Lung microvascular endothelial cell (primary cell): ENCODE results near the gene SCN5A. TPM values are rescaled to one million over a fixed set of nuclear protein-coding genes. Genes with fewer than 3 reads are reported as not detected.

Experiments used
- DNase-seq, 2 donors: peaks; one replicate each; pipeline versions ENCODE4 v3.0.0 to v3.0.0-alpha.2; 2010; ENCODE audit warnings: low read depth in 2 of 2
- total RNA-seq: library from RNA; depleted of rRNA; stranded (reverse); fragments of >200 nt; gene quantifications from 2 replicates; pipeline ENCODE4 v1.2.1, GENCODE V29; 2014

SCN5A gene
- total RNA-seq, 1 donor from 2014 or later, result 14.9 TPM

- no peak for DNase-seq
These were observed 25.9 kb downstream of the SCN5A start for GRCh38 chr3:38623539-38623938.

- no peak for DNase-seq
These were observed 27.2 kb downstream of the SCN5A start for GRCh38 chr3:38622336-38622735.

- no peak for DNase-seq
These were observed 29.3 kb downstream of the SCN5A start for GRCh38 chr3:38620236-38620635.

GRCh38 chr3:38618343-38618742 lies 31.1 kb downstream of the SCN5A start:
- no peak for DNase-seq

GRCh38 chr3:38617586-38617985 lies 31.9 kb downstream of the SCN5A start:
- DNase-seq, result no peak

GRCh38 chr3:38617137-38617536 lies 32.4 kb downstream of the SCN5A start:
- no peak for DNase-seq

- no peak for DNase-seq
These were observed 32.8 kb downstream of the SCN5A start for GRCh38 chr3:38616658-38617057.

GRCh38 chr3:38616111-38616510 lies 33.4 kb downstream of the SCN5A start:
- DNase-seq, result no peak

GRCh38 chr3:38614651-38615352 lies 34.7 kb downstream of the SCN5A start:
- DNase-seq, result no peak

GRCh38 chr3:38614091-38614490 lies 35.4 kb downstream of the SCN5A start:
- no peak for DNase-seq

- DNase-seq, result no peak
These were observed 36.1 kb downstream of the SCN5A start for GRCh38 chr3:38613426-38613825.

GRCh38 chr3:38611866-38612265 lies 37.6 kb downstream of the SCN5A start:
- no peak for DNase-seq

GRCh38 chr3:38610934-38611333 lies 38.6 kb downstream of the SCN5A start:
- no peak for DNase-seq

- DNase-seq, result no peak
These were observed 39.1 kb downstream of the SCN5A start for GRCh38 chr3:38610436-38610835.

GRCh38 chr3:38609386-38610111 lies 39.9 kb downstream of the SCN5A start:
- DNase-seq, result no peak

- no peak for DNase-seq
These were observed 40.5 kb downstream of the SCN5A start for GRCh38 chr3:38608961-38609360.

- DNase-seq, result no peak
These were observed 41.3 kb downstream of the SCN5A start for GRCh38 chr3:38608086-38608775.

- DNase-seq, result no peak
These were observed 42.9 kb downstream of the SCN5A start for GRCh38 chr3:38606561-38606960.

- no peak for DNase-seq
These were observed 43.5 kb downstream of the SCN5A start for GRCh38 chr3:38605981-38606380.

GRCh38 chr3:38604246-38604645 lies 45.2 kb downstream of the SCN5A start:
- DNase-seq, result no peak

GRCh38 chr3:38603731-38604131 lies 45.8 kb downstream of the SCN5A start:
- no peak for DNase-seq

GRCh38 chr3:38602576-38603250 lies 46.8 kb downstream of the SCN5A start:
- no peak for DNase-seq
